Stomach (tissue), 9 donors: ENCODE results near the gene ZNF143. TPM values are rescaled to one million over a fixed set of nuclear protein-coding genes. Genes with fewer than 3 reads are reported as not detected.

ENCODE experiments used
- DNase-seq, 2 donors: peaks; one replicate each; pipeline versions ENCODE4 v3.0.0 to v3.0.0-alpha.2; 2013 to 2019
- H3K27ac ChIP-seq, 5 donors: fragments of 200-600 bp in 4 of 5; sonication (generic) in 4 of 5; one replicate each; pipeline ENCODE4 v1.5.1; 2013 to 2019; ENCODE audit warnings: mild to moderate bottlenecking in 1 of 5, moderate library complexity in 1 of 5
- H3K27me3 ChIP-seq, 3 donors: fragments of 200-600 bp; sonication (generic); one replicate each; pipeline ENCODE4 v1.5.1; 2017 to 2019; ENCODE audit warnings: mixed run types in 1 of 3
- H3K36me3 ChIP-seq, 4 donors: fragments of 200-600 bp; sonication (generic); 1 replicate in 3 of 4; 2 replicates in 1 of 4; pipeline ENCODE4 v1.5.1; 2016 to 2019
- H3K4me1 ChIP-seq, 4 donors: fragments of 200-600 bp; sonication (generic); one replicate each; pipeline ENCODE4 v1.5.1; 2016 to 2019
- H3K4me3 ChIP-seq, 4 donors: fragments of 200-600 bp; sonication (generic) in 3 of 4; one replicate each; pipeline ENCODE4 v1.5.1; 2016 to 2019; ENCODE audit warnings: mild to moderate bottlenecking in 1 of 4
- H3K9me3 ChIP-seq, 4 donors: fragments of 200-600 bp; sonication (generic); one replicate each; pipeline ENCODE4 v1.5.1; 2016 to 2019
- CTCF ChIP-seq, 7 experiments: fragments of 450-650 bp in 4 of 7; fragments of 200-600 bp in 3 of 7; sonication (generic) in 3 of 7; IDR thresholded peaks; one replicate each; pipeline ENCODE4 v1.5.1; 2016 to 2019; ENCODE audit warnings: antibody characterized with exemption in 7 of 7, control low read depth in 2 of 7, mild to moderate bottlenecking in 1 of 7
- EP300 ChIP-seq: sonication (generic); formaldehyde crosslinking; IDR thresholded peaks from one replicate; pipeline ENCODE4 v1.6.1; 2017; ENCODE audit warnings: antibody characterized with exemption
- POLR2A ChIP-seq, 4 donors: fragments of 450-650 bp; IDR thresholded peaks; one replicate each; pipeline ENCODE4 v1.6.1; 2016; ENCODE audit warnings: antibody characterized with exemption in 4 of 4, control low read depth in 2 of 4, mild to moderate bottlenecking in 1 of 4, moderate library complexity in 1 of 4
- POLR2AphosphoS5 ChIP-seq, 3 donors: sonication (generic); formaldehyde crosslinking; IDR thresholded peaks; one replicate each; pipeline ENCODE4 v1.6.1; 2016; ENCODE audit warnings: antibody characterized with exemption in 3 of 3
- WGBS, 5 donors: extraction: QIAGEN DNeasy Blood & Tissue Kit in 3 of 5; methylation state at CpG; one replicate each; pipeline versions ENCODE4 v1.1.5 to v1.1.7; 2013 to 2018; 5-methylcytosine and 5-hydroxymethylcytosine counted together
- intact Hi-C: fragments of 100-400 bp; cut with DNase I; formaldehyde crosslinking; loops from one replicate; pipeline ENCODE4 v1.15.1; 2023; ENCODE audit warnings: low total_unique reads
- polyA plus RNA-seq, 3 donors: library from polyadenylated mRNA; stranded (reverse); fragments of 200-250 nt; gene quantifications; one replicate each; pipeline ENCODE4 v1.2.3, GENCODE V29; 2013
- total RNA-seq, 5 donors: library from RNA; depleted of rRNA; stranded (reverse); fragments of >200 nt; gene quantifications; one replicate each; pipeline versions ENCODE4 v1.1.0 to v1.2.3, GENCODE V29; 2014 to 2016
- donor health status: healthy with polysubstance abuse.
- donor health status: Bipolar disorder and iron deficiency.
- donor health status: healthy.

Gene ZNF143
- total and polyA plus RNA-seq, 8 donors = 4.1 to 110 (median 19.0) TPM

DNA sequence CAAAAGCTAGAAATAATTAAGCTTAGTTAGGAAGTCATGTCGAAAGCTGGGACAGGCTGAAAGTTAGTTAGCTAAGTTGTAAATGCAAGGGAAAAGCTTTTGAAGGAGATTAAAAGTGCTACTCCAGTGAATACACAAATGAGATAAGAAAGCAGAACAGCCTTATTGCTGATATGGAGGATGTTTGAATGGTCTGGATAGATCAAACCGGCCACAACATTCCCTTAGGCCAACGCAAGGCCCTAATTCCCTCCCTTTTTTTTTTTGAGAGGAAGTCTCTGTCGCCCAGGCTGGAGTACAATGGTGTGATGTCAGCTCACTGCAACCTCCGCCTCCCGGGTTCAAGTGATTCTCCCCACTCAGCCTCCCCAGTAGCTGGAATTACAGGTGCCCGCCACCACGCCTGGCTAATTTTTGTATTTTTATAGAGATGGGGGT is 89.4 kb downstream of the ZNF143 start:
- Histone ChIP-seq H3K36me3 (no peaks in the 10 kb centered on the region), H3K9me3 (no peaks in the 10 kb centered on the region), H3K27me3 (no peaks in the 10 kb centered on the region), H3K27ac (peak overlapping the region in 4 of 5 donors; percentile 13 to 43 (median 21)), H3K4me1 (peaks cover 0 to 15% (median 3%) of the 10 kb centered on the region in 4 donors), H3K4me3 (no peak overlapping the region)
- intact Hi-C loops = no loop called here
- WGBS, 5 donors = 45 to 73% (median 54%) methylated on average over 8 of the region's 8 CpGs
- DNase-seq = no peak
- TF ChIP-seq CTCF (IDR thresholded peaks at IDR 0.05) = no peak
- TF ChIP-seq POLR2AphosphoS5 (IDR thresholded peaks at IDR 0.05) = peak in 1 of 3 donors; percentile 33
- TF ChIP-seq EP300 = no peak

GRCh38 chr11:9561279-9561982 is 100.6 kb downstream of the ZNF143 start:
- H3K27me3 ChIP-seq = no peaks in the 10 kb centered on the region
- H3K27ac ChIP-seq = no peak overlapping the region
- no peak for DNase-seq
- no peaks in the 10 kb centered on the region for H3K36me3 ChIP-seq
- TF ChIP-seq EP300 (no peak), POLR2AphosphoS5 (IDR thresholded peaks at IDR 0.05) (no peak), CTCF (IDR thresholded peaks at IDR 0.05) (no peak), POLR2A (IDR thresholded peaks at IDR 0.05) (no peak)
- WGBS, 5 donors = 89 to 98% (median 94%) methylated on average over 2 of the region's 2 CpGs
- no peak overlapping the region for H3K4me3 ChIP-seq
- peaks cover 0 to 14% (median 0%) of the 10 kb centered on the region in 4 donors for H3K9me3 ChIP-seq
- intact Hi-C loops = no loop called here
- peaks cover 2 to 23% (median 13%) of the 10 kb centered on the region in 4 donors for H3K4me1 ChIP-seq

- DNase-seq = peak in 1 of 2 donors; percentile 35
- peaks cover 14 to 35% (median 23%) of the 10 kb centered on the region in 4 donors for H3K4me1 ChIP-seq
- H3K9me3 ChIP-seq = peaks cover 0 to 14% (median 0%) of the 10 kb centered on the region in 4 donors
- intact Hi-C loops = no loop called here
- no peak overlapping the region for H3K27ac ChIP-seq
- TF ChIP-seq POLR2AphosphoS5 (IDR thresholded peaks at IDR 0.05) = no peak
- TF ChIP-seq EP300 = no peak
- TF ChIP-seq POLR2A (IDR thresholded peaks at IDR 0.05) = no peak
- TF ChIP-seq CTCF (IDR thresholded peaks at IDR 0.05) = no peak
- H3K36me3 ChIP-seq = no peaks in the 10 kb centered on the region
- H3K27me3 ChIP-seq = no peaks in the 10 kb centered on the region
- H3K4me3 ChIP-seq = no peak overlapping the region
Measured at GRCh38 chr11:9562716-9563115, 101.9 kb downstream of the ZNF143 start.

GRCh38 chr11:9563196-9563730 is 102.5 kb downstream of the ZNF143 start:
- DNase-seq = no peak
- H3K4me1 ChIP-seq = peaks cover 20 to 40% (median 28%) of the 10 kb centered on the region in 4 donors
- intact Hi-C loops = no loop called here
- H3K36me3 ChIP-seq = no peaks in the 10 kb centered on the region
- no peak for TF ChIP-seq POLR2A (IDR thresholded peaks at IDR 0.05)
- TF ChIP-seq EP300 = no peak
- TF ChIP-seq POLR2AphosphoS5 (IDR thresholded peaks at IDR 0.05) = no peak
- no peak for TF ChIP-seq CTCF (IDR thresholded peaks at IDR 0.05)
- WGBS, 5 donors = 86 to 100% (median 95%) methylated on average over 1 of the region's 1 CpG
- peaks cover 0 to 14% (median 0%) of the 10 kb centered on the region in 4 donors for H3K9me3 ChIP-seq
- no peaks in the 10 kb centered on the region for H3K27me3 ChIP-seq
- H3K4me3 ChIP-seq = no peak overlapping the region
- no peak overlapping the region for H3K27ac ChIP-seq
